ENCODE data around the gene VPS50.

- TF ChIP-seq CTCF (IDR thresholded peaks at IDR 0.05): no peak
- TF ChIP-seq POLR2A (IDR thresholded peaks at IDR 0.05): no peak
These were observed 35.8 kb upstream of the VPS50 start for GRCh38 chr7:93196336-93196735.
